ENCODE results near the gene DGKH. TPM values are rescaled to one million over a fixed set of nuclear protein-coding genes. Genes with fewer than 3 reads are reported as not detected.

DGKH gene
- total and polyA plus RNA-seq, 5 donors from 2014 or later = 1.2 to 22.4 (median 2.5) TPM

GRCh38 chr13:42176294-42176693, 127.8 kb downstream of the DGKH start:
- ATAC-seq (ENCODE audit: low read depth in 2 of 2) = no peak
- H3K36me3 ChIP-seq (ENCODE audit: control insufficient read depth, insufficient read depth, low read length) = peaks cover 38% of the 10 kb centered on the region
- H3K27ac ChIP-seq (ENCODE audit: insufficient read depth, low read length, poor library complexity, severe bottlenecking) = no peak overlapping the region
- Mint-ChIP-seq H3K4me1 (peaks cover 6 to 13% (median 8%) of the 10 kb centered on the region in 4 donors), H3K27me3 (no peaks in the 10 kb centered on the region), H3K4me3 (no peak overlapping the region), H3K27ac (no peak overlapping the region), H3K36me3 (peaks cover 29% of the 10 kb centered on the region), H3K9me3 (peaks cover 0 to 1% (median 0%) of the 10 kb centered on the region in 7 donors)
- H3K27me3 ChIP-seq (ENCODE audit: control insufficient read depth, insufficient read depth, low read length) = no peaks in the 10 kb centered on the region
- H3K4me3 ChIP-seq (ENCODE audit: low read depth, low read length) = no peak overlapping the region
- H3K9me3 ChIP-seq (ENCODE audit: control insufficient read depth in 2 of 2, low read length in 2 of 2) = no peaks in the 10 kb centered on the region
- peaks cover 6% of the 10 kb centered on the region for H3K4me1 ChIP-seq (ENCODE audit: control insufficient read depth, insufficient read depth, low read length, poor library complexity, severe bottlenecking)
- DNase-seq = no peak

- Histone ChIP-seq H3K4me3 (ENCODE audit: low read depth, low read length) (no peak overlapping the region), H3K27me3 (ENCODE audit: control insufficient read depth, insufficient read depth, low read length) (no peaks in the 10 kb centered on the region), H3K27ac (ENCODE audit: insufficient read depth, low read length, poor library complexity, severe bottlenecking) (no peak overlapping the region), H3K4me1 (ENCODE audit: control insufficient read depth, insufficient read depth, low read length, poor library complexity, severe bottlenecking) (peaks cover 6% of the 10 kb centered on the region), H3K9me3 (ENCODE audit: control insufficient read depth in 2 of 2, low read length in 2 of 2) (no peaks in the 10 kb centered on the region), H3K36me3 (ENCODE audit: control insufficient read depth, insufficient read depth, low read length) (peaks cover 41% of the 10 kb centered on the region)
- DNase-seq = no peak
- Mint-ChIP-seq H3K4me1 (peaks cover 5 to 17% (median 7%) of the 10 kb centered on the region in 4 donors), H3K4me3 (no peak overlapping the region), H3K27me3 (no peaks in the 10 kb centered on the region), H3K36me3 (peaks cover 30% of the 10 kb centered on the region), H3K27ac (peak overlapping the region in 1 of 3 donors; percentile 45), H3K9me3 (peaks cover 0 to 1% (median 0%) of the 10 kb centered on the region in 7 donors)
- no peak for ATAC-seq (ENCODE audit: low read depth in 2 of 2)
These were observed 128.7 kb downstream of the DGKH start for GRCh38 chr13:42177189-42177588.

DNA sequence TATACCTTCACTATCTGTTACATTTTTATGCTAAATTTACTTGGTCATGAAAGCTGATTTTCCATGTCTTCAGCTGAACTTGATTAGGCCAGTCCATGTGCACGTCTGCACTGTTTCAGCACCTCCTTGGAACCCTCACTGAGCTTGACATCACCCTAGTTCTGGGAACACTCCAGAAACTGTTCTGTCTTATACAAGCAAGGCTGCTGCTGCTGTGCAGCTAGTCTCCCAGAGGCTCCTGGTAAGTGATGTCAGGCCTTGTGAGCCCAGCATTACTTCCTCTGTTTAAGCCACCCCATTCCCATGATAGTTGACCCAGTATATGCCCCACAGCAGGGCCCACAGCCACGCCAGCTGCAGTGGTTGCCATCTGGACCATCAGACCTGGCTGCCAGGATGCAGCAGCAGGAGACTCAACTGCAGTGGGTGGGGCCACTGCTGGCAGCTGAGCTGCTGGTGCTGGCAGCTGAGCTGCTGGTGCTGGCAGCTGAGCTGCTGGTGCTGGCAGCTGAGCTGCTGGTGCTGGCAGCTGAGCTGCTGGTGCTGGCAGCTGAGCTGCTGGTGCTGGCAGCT, 133.0 kb downstream of the DGKH start:
- Histone ChIP-seq H3K27me3 (ENCODE audit: control insufficient read depth, insufficient read depth, low read length) (no peaks in the 10 kb centered on the region), H3K27ac (ENCODE audit: insufficient read depth, low read length, poor library complexity, severe bottlenecking) (no peak overlapping the region), H3K9me3 (ENCODE audit: control insufficient read depth in 2 of 2, low read length in 2 of 2) (no peaks in the 10 kb centered on the region), H3K4me3 (ENCODE audit: low read depth, low read length) (no peak overlapping the region), H3K4me1 (ENCODE audit: control insufficient read depth, insufficient read depth, low read length, poor library complexity, severe bottlenecking) (peaks cover 2% of the 10 kb centered on the region), H3K36me3 (ENCODE audit: control insufficient read depth, insufficient read depth, low read length) (peaks cover 33% of the 10 kb centered on the region)
- Mint-ChIP-seq H3K27ac (peak overlapping the region in 1 of 3 donors; percentile 25), H3K9me3 (peaks cover 0 to 1% (median 0%) of the 10 kb centered on the region in 7 donors), H3K4me1 (peaks cover 2 to 16% (median 4%) of the 10 kb centered on the region in 4 donors), H3K27me3 (no peaks in the 10 kb centered on the region), H3K4me3 (no peak overlapping the region), H3K36me3 (peaks cover 24% of the 10 kb centered on the region)
- ATAC-seq (ENCODE audit: low read depth in 2 of 2) (no peak), DNase-seq (peak in 1 of 3 donors; percentile 4)

GRCh38 chr13:42189061-42189460, 140.6 kb downstream of the DGKH start:
- no peak overlapping the region for H3K4me3 ChIP-seq (ENCODE audit: low read depth, low read length)
- Mint-ChIP-seq H3K27me3 (no peaks in the 10 kb centered on the region), H3K27ac (no peak overlapping the region), H3K36me3 (peaks cover 34% of the 10 kb centered on the region), H3K9me3 (no peaks in the 10 kb centered on the region), H3K4me1 (peaks cover 0 to 4% (median 0%) of the 10 kb centered on the region in 4 donors), H3K4me3 (no peak overlapping the region)
- H3K36me3 ChIP-seq (ENCODE audit: control insufficient read depth, insufficient read depth, low read length) = peaks cover 38% of the 10 kb centered on the region
- ATAC-seq (ENCODE audit: low read depth in 2 of 2) (no peak), DNase-seq (no peak)
- no peaks in the 10 kb centered on the region for H3K27me3 ChIP-seq (ENCODE audit: control insufficient read depth, insufficient read depth, low read length)
- no peaks in the 10 kb centered on the region for H3K9me3 ChIP-seq (ENCODE audit: control insufficient read depth in 2 of 2, low read length in 2 of 2)
- no peak overlapping the region for H3K27ac ChIP-seq (ENCODE audit: insufficient read depth, low read length, poor library complexity, severe bottlenecking)
- H3K4me1 ChIP-seq (ENCODE audit: control insufficient read depth, insufficient read depth, low read length, poor library complexity, severe bottlenecking) = no peaks in the 10 kb centered on the region

DNA sequence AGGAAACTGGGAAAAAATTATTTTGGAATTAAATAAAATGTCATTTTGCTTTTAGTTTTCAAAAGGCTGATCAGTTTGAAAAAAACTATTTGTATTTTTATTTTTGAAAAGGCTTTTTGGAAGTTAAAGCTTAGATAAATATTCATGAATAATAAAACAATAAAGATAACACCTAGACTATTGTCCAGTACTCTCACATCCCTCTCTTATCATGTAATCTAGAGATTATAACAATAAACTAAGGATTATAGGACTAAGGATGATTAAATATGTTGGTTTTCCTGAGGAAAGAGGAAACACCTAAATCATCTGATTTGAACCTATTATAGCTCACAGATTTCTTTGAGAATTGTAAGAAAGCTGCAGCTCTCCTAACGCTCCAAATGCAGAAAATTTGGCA, 142.1 kb downstream of the DGKH start:
- no peak for DNase-seq
- Mint-ChIP-seq H3K4me3 (no peak overlapping the region), H3K4me1 (peaks cover 0 to 4% (median 0%) of the 10 kb centered on the region in 4 donors), H3K27ac (no peak overlapping the region), H3K9me3 (no peaks in the 10 kb centered on the region), H3K27me3 (no peaks in the 10 kb centered on the region), H3K36me3 (peaks cover 34% of the 10 kb centered on the region)
- H3K4me1 ChIP-seq (ENCODE audit: control insufficient read depth, insufficient read depth, low read length, poor library complexity, severe bottlenecking) = no peaks in the 10 kb centered on the region
- no peak for ATAC-seq (ENCODE audit: low read depth in 2 of 2)
- H3K9me3 ChIP-seq (ENCODE audit: control insufficient read depth in 2 of 2, low read length in 2 of 2) = no peaks in the 10 kb centered on the region
- H3K4me3 ChIP-seq (ENCODE audit: low read depth, low read length) = no peak overlapping the region
- no peaks in the 10 kb centered on the region for H3K27me3 ChIP-seq (ENCODE audit: control insufficient read depth, insufficient read depth, low read length)
- H3K27ac ChIP-seq (ENCODE audit: insufficient read depth, low read length, poor library complexity, severe bottlenecking) = no peak overlapping the region
- peaks cover 48% of the 10 kb centered on the region for H3K36me3 ChIP-seq (ENCODE audit: control insufficient read depth, insufficient read depth, low read length)

DNA sequence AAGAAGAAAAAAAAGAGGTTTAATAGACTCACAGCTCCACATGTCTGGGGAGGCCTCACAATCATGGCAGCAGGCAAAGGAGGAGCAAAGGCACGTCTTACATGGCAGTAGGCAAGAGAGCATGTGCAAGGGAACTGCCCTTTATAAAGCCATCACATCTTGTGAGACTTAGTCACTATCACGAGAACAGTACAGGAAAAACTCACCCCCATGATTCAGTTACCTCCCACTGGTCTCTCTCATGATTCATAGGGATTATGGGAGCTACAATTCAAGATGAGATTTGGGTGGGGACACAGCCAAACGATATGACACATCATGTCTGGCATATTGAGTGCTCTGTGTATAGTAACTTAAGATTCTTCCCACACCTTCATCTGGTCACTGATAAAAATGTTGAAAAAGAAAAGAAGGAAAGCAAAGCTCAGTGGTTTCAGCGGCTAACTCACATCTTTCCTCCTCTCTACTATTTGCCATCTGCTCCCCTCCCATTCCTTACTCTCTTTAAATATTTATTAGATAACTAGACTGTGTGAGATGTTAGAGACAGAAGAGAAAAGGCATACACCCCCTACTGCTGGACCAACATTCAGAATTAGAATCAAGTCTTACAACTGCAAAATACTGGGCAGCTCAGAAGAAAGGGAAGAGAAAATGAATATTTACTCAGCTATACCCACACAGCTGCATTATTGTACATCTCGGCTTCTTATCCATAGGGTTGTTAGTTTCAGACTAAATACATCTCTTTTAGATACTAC, 163.4 kb downstream of the DGKH start:
- no peaks in the 10 kb centered on the region for H3K9me3 ChIP-seq (ENCODE audit: control insufficient read depth in 2 of 2, low read length in 2 of 2)
- Mint-ChIP-seq H3K4me1 (no peaks in the 10 kb centered on the region), H3K9me3 (peaks cover 0 to 1% (median 0%) of the 10 kb centered on the region in 7 donors), H3K27me3 (no peaks in the 10 kb centered on the region), H3K4me3 (no peak overlapping the region), H3K36me3 (peaks cover 40% of the 10 kb centered on the region), H3K27ac (peak overlapping the region in 1 of 3 donors; percentile 25)
- no peaks in the 10 kb centered on the region for H3K27me3 ChIP-seq (ENCODE audit: control insufficient read depth, insufficient read depth, low read length)
- DNase-seq = no peak
- no peak overlapping the region for H3K27ac ChIP-seq (ENCODE audit: insufficient read depth, low read length, poor library complexity, severe bottlenecking)
- ATAC-seq (ENCODE audit: low read depth in 2 of 2) = no peak
- no peaks in the 10 kb centered on the region for H3K4me1 ChIP-seq (ENCODE audit: control insufficient read depth, insufficient read depth, low read length, poor library complexity, severe bottlenecking)
- peaks cover 50% of the 10 kb centered on the region for H3K36me3 ChIP-seq (ENCODE audit: control insufficient read depth, insufficient read depth, low read length)
- H3K4me3 ChIP-seq (ENCODE audit: low read depth, low read length) = no peak overlapping the region

GRCh38 chr13:42214446-42214845, 166.0 kb downstream of the DGKH start:
- Histone ChIP-seq H3K9me3 (ENCODE audit: control insufficient read depth in 2 of 2, low read length in 2 of 2) (no peaks in the 10 kb centered on the region), H3K27ac (ENCODE audit: insufficient read depth, low read length, poor library complexity, severe bottlenecking) (no peak overlapping the region), H3K27me3 (ENCODE audit: control insufficient read depth, insufficient read depth, low read length) (no peaks in the 10 kb centered on the region), H3K36me3 (ENCODE audit: control insufficient read depth, insufficient read depth, low read length) (peaks cover 46% of the 10 kb centered on the region), H3K4me1 (ENCODE audit: control insufficient read depth, insufficient read depth, low read length, poor library complexity, severe bottlenecking) (no peaks in the 10 kb centered on the region), H3K4me3 (ENCODE audit: low read depth, low read length) (no peak overlapping the region)
- Mint-ChIP-seq H3K4me1 (no peaks in the 10 kb centered on the region), H3K27ac (no peak overlapping the region), H3K27me3 (no peaks in the 10 kb centered on the region), H3K4me3 (no peak overlapping the region), H3K9me3 (peaks cover 0 to 1% (median 0%) of the 10 kb centered on the region in 7 donors), H3K36me3 (peaks cover 39% of the 10 kb centered on the region)
- DNase-seq (no peak), ATAC-seq (ENCODE audit: low read depth in 2 of 2) (no peak)

Measured in CD4-positive, CD25-positive, alpha-beta regulatory T cell (primary cell).